Panc1 (cell line): ENCODE data around the gene ARID5A. TPM values are rescaled to one million over a fixed set of nuclear protein-coding genes. Genes with fewer than 3 reads are reported as not detected.

Experiments used
- ATAC-seq: fragments of 200-7000 bp; cut with Tn5 transposase; 2 replicates; pipeline ENCODE4 v1.9.1; 2020; ENCODE audit warnings: mild to moderate bottlenecking, moderate library complexity
- BruUV-seq: library from RNA; stranded (reverse); fragments of 400-500 nt; replicated peaks from 2 replicates; lab custom pipeline; 2021; lab: Mats Ljungman, UMichigan
- CTCF ChIA-PET: fragments of 300-600 bp; sonication (Branson Sonifier 250); formaldehyde crosslinking; loops from one replicate; lab custom pipeline; 2022; ENCODE audit warnings: antibody characterized with exemption; lab: Charles Lee
- POLR2A ChIA-PET: fragments of 300-600 bp; sonication (Branson Sonifier 250); formaldehyde crosslinking; loops from one replicate; lab custom pipeline; 2022; ENCODE audit warnings: antibody characterized with exemption; lab: Charles Lee
- DNase-seq: peaks from one replicate; pipeline ENCODE4 v3.0.0-alpha.2; 2010; ENCODE audit warnings: low read depth, low spot score
- H3K27ac ChIP-seq: 2 replicates; pipeline ENCODE4 v1.5.1; 2011; ENCODE audit warnings: mild to moderate bottlenecking, low read length, inconsistent platforms
- H3K27me3 ChIP-seq: fragments of 200-500 bp; sonication (Bioruptor generic); 2 replicates; pipeline ENCODE4 v1.6.0; 2014; ENCODE audit warnings: low read length, inconsistent platforms; ENCODE audit not compliant: control insufficient read depth, insufficient read depth
- H3K36me3 ChIP-seq: fragments of 200-500 bp; sonication (Bioruptor generic); 2 replicates; pipeline ENCODE4 v1.5.1; 2014; ENCODE audit warnings: inconsistent platforms, mild to moderate bottlenecking, low read length, moderate library complexity; ENCODE audit not compliant: control insufficient read depth, insufficient read depth
- H3K4me1 ChIP-seq: 2 replicates; pipeline ENCODE4 v1.5.1; 2011; ENCODE audit warnings: inconsistent platforms, mild to moderate bottlenecking, low read length, moderate library complexity; ENCODE audit not compliant: control insufficient read depth, insufficient read depth
- H3K4me3 ChIP-seq, 2 experiments: 2 replicates each; pipeline ENCODE4 v1.5.1; 2011 to 2012; ENCODE audit warnings: low read depth in 2 of 2, low read length in 2 of 2, mild to moderate bottlenecking in 2 of 2, inconsistent platforms in 1 of 2, moderate library complexity in 1 of 2
- H3K9me3 ChIP-seq: fragments of 200-500 bp; sonication (Bioruptor generic); 2 replicates; pipeline ENCODE4 v1.5.1; 2014; ENCODE audit warnings: low read depth, mild to moderate bottlenecking, inconsistent platforms, low read length, moderate library complexity; ENCODE audit not compliant: control insufficient read depth, insufficient read depth
- POLR2AphosphoS5 ChIP-seq: IDR thresholded peaks from 2 replicates; pipeline ENCODE4 v1.6.1; 2012; ENCODE audit warnings: mild to moderate bottlenecking, low read depth, low read length, moderate library complexity
- SIN3A ChIP-seq: IDR thresholded peaks from 2 replicates; pipeline ENCODE4 v1.6.1; 2012; ENCODE audit warnings: low read depth, mild to moderate bottlenecking, low read length, moderate library complexity, borderline replicate concordance; ENCODE audit not compliant: insufficient read depth
- TCF7L2 ChIP-seq: IDR thresholded peaks from 2 replicates; pipeline ENCODE4 v1.6.1; 2011; ENCODE audit warnings: mild to moderate bottlenecking, low read depth, low read length, inconsistent platforms
- in situ Hi-C: cut with HindIII; loops from 2 replicates; pipeline ENCODE4 v1.10.0; 2016; ENCODE audit warnings: low sequenced_read_pairs, low pct_unique_long_range_greater_than_20kb
- intact Hi-C: fragments of 100-400 bp; cut with micrococcal nuclease; formaldehyde crosslinking; loops from one replicate; pipeline ENCODE4 v1.10.0; 2022; ENCODE audit not compliant: unreplicated experiment
- total RNA-seq: library from RNA; stranded (reverse); gene quantifications from one replicate; pipeline ENCODE4 v1.2.1, GENCODE V29; 2021; ENCODE audit not compliant: unreplicated experiment
- TF ChIP-seq, protein P1 (sequence below): fragments of 450-650 bp; IDR thresholded peaks from 2 replicates; pipeline ENCODE4 v1.5.1; 2017; ENCODE audit warnings: mild to moderate bottlenecking
- TF ChIP-seq, protein P2 (sequence below), 2 experiments: IDR thresholded peaks; 2 replicates each; pipeline ENCODE4 v1.6.1; 2011 to 2012; ENCODE audit warnings: low read depth in 2 of 2, control low read depth in 1 of 2, low read length in 1 of 2, mild to moderate bottlenecking in 1 of 2, moderate library complexity in 1 of 2; ENCODE audit not compliant: insufficient read depth in 1 of 2

ARID5A gene
- total RNA-seq, 1 experiment from 2014 or later: 19.3 TPM

DNA sequence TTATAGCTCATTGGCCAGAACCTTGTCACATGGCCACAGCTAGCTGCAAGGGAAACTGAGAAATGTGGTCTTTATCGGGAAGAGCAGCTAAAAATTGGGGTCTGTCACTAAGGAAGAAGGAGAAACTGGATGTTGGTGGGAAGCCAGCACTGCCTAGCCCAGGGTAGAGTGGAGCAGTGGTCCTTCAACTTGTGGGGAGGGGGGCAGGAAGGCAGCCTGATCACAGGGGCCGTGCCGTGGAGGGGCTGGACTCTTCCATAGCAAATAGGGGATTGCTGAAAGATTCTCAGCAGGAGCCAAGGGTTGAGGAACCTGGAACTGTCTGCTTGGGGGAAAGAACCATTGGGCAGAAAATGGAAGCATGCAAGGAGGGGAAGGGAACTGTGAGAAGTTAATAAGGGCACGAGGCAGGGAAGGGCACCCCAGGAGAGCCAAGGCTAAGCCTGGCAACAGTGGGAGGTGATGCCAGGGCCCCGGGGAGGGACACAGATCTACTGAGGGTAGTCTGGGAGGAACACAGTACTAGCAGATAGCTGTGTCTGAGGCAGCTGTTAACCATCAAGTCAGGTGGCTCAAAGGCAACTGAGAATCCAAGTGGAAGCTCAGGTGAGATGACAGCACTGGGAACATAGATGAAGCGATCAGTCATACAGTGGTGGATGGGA, 25.5 kb upstream of the ARID5A start:
- Histone ChIP-seq H3K27ac (no peak overlapping the region), H3K36me3 (no peaks in the 10 kb centered on the region), H3K4me1 (peaks cover 28% of the 10 kb centered on the region), H3K27me3 (no peaks in the 10 kb centered on the region), H3K9me3 (no peaks in the 10 kb centered on the region), H3K4me3 (no peak overlapping the region)
- no TSS peak for BruUV-seq
- intact Hi-C loops (no loop called here), in situ Hi-C loops (no loop called here)
- ATAC-seq (no peak), DNase-seq (no peak)
- POLR2A ChIA-PET: interaction anchor here (1.2 kb wide), 1 partner anchor 302 kb away, joined by 3 read pairs; the partner anchor contains the start of gene STARD7
- TF ChIP-seq SIN3A: no peak
- TF ChIP-seq, protein P1, sequence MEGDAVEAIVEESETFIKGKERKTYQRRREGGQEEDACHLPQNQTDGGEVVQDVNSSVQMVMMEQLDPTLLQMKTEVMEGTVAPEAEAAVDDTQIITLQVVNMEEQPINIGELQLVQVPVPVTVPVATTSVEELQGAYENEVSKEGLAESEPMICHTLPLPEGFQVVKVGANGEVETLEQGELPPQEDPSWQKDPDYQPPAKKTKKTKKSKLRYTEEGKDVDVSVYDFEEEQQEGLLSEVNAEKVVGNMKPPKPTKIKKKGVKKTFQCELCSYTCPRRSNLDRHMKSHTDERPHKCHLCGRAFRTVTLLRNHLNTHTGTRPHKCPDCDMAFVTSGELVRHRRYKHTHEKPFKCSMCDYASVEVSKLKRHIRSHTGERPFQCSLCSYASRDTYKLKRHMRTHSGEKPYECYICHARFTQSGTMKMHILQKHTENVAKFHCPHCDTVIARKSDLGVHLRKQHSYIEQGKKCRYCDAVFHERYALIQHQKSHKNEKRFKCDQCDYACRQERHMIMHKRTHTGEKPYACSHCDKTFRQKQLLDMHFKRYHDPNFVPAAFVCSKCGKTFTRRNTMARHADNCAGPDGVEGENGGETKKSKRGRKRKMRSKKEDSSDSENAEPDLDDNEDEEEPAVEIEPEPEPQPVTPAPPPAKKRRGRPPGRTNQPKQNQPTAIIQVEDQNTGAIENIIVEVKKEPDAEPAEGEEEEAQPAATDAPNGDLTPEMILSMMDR: no peak
- no peak for TF ChIP-seq POLR2AphosphoS5
- TF ChIP-seq, protein P2, sequence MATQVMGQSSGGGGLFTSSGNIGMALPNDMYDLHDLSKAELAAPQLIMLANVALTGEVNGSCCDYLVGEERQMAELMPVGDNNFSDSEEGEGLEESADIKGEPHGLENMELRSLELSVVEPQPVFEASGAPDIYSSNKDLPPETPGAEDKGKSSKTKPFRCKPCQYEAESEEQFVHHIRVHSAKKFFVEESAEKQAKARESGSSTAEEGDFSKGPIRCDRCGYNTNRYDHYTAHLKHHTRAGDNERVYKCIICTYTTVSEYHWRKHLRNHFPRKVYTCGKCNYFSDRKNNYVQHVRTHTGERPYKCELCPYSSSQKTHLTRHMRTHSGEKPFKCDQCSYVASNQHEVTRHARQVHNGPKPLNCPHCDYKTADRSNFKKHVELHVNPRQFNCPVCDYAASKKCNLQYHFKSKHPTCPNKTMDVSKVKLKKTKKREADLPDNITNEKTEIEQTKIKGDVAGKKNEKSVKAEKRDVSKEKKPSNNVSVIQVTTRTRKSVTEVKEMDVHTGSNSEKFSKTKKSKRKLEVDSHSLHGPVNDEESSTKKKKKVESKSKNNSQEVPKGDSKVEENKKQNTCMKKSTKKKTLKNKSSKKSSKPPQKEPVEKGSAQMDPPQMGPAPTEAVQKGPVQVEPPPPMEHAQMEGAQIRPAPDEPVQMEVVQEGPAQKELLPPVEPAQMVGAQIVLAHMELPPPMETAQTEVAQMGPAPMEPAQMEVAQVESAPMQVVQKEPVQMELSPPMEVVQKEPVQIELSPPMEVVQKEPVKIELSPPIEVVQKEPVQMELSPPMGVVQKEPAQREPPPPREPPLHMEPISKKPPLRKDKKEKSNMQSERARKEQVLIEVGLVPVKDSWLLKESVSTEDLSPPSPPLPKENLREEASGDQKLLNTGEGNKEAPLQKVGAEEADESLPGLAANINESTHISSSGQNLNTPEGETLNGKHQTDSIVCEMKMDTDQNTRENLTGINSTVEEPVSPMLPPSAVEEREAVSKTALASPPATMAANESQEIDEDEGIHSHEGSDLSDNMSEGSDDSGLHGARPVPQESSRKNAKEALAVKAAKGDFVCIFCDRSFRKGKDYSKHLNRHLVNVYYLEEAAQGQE (IDR thresholded peaks at IDR 0.05; ENCODE audit: insufficient read depth in 1 of 2, low read depth in 2 of 2, low read length in 1 of 2): no peak
- TF ChIP-seq TCF7L2: no peak
- CTCF ChIA-PET: interaction anchor here (0.6 to 3.3 kb wide), 2 partner anchors 103 to 358 kb away, joined by 9 to 38 read pairs; no protein-coding TSS in a partner anchor

DNA sequence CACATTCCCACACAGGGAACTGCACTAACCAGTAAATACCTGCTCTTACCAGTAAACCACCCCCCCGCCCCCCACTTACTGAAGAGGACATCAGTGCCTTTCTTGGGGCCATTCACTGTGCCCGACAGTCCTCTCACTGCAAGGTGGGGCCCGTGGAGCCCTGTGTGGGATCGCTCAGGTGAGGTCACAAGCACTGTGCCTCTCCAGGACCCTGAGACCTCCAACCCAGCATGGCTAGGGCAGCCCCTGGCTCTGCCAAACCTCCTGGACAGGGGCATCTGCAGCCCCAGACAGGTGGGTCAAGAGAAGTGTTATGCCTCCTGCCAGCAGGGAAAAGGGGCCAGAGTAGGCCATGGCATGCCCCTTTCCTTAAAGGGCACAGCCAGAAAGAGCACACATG, 24.7 kb upstream of the ARID5A start:
- POLR2A ChIA-PET: interaction anchor here (1.2 kb wide), 1 partner anchor 303 kb away, joined by 3 read pairs; the partner anchor contains the start of gene STARD7
- in situ Hi-C loops (no loop called here), intact Hi-C loops (no loop called here)
- H3K4me3 ChIP-seq: no peak overlapping the region
- H3K27me3 ChIP-seq: no peaks in the 10 kb centered on the region
- no peaks in the 10 kb centered on the region for H3K9me3 ChIP-seq
- DNase-seq (no peak), ATAC-seq (no peak)
- no peak overlapping the region for H3K27ac ChIP-seq
- H3K36me3 ChIP-seq: no peaks in the 10 kb centered on the region
- peaks cover 20% of the 10 kb centered on the region for H3K4me1 ChIP-seq
- TF ChIP-seq, protein P1: no peak
- TF ChIP-seq, protein P2 (IDR thresholded peaks at IDR 0.05; ENCODE audit: insufficient read depth in 1 of 2, low read depth in 2 of 2, low read length in 1 of 2): no peak
- TF ChIP-seq SIN3A: no peak
- TF ChIP-seq POLR2AphosphoS5: no peak
- no peak for TF ChIP-seq TCF7L2
- BruUV-seq: no TSS peak
- CTCF ChIA-PET: interaction anchor here (0.5 to 0.6 kb wide), 2 partner anchors 215 to 357 kb away, joined by 3 to 9 read pairs; no protein-coding TSS in a partner anchor
